SK-N-MC (cell line): Measurements from ENCODE around the gene MEI4.

ENCODE experiments used
- EZH2 ChIP-seq: fragments of 200-600 bp; sonication (generic); IDR thresholded peaks from one replicate; pipeline ENCODE4 v1.6.1; 2017; ENCODE audit warnings: antibody characterized with exemption
- FOXP2 ChIP-seq: optimal IDR thresholded peaks from 2 replicates; pipeline ENCODE3; 2011; ENCODE audit warnings: mild to moderate bottlenecking, moderate library complexity; ENCODE audit not compliant: insufficient read depth; ENCODE audit errors: extremely low read length, control extremely low read depth
- POLR2AphosphoS5 ChIP-seq: IDR thresholded peaks from 2 replicates; pipeline ENCODE4 v1.6.1; 2012; ENCODE audit warnings: mild to moderate bottlenecking, low read depth, low read length, borderline replicate concordance

- TF ChIP-seq EZH2: no peak
- TF ChIP-seq POLR2AphosphoS5: no peak
- no peak for TF ChIP-seq FOXP2
These were observed 54.8 kb downstream of the MEI4 start for GRCh38 chr6:77707603-77708002.
